Keratinocyte (primary cell): ENCODE measurements around the gene FOXK2. TPM values are rescaled to one million over a fixed set of nuclear protein-coding genes. Genes with fewer than 3 reads are reported as not detected.

ENCODE experiments used
- DNase-seq: peaks from one replicate; pipeline ENCODE4 v3.0.0-alpha.2; 2011; ENCODE audit warnings: low read depth, missing footprints, low spot score
- FAIRE-seq: peaks from 2 replicates; lab custom pipeline; 2011; peaks lifted over from hg19 to GRCh38; lab: Jason Lieb, UNC
- H2AFZ ChIP-seq: 2 replicates; pipeline ENCODE4 v1.6.0; 2012; ENCODE audit warnings: low read length, control low read depth, inconsistent platforms; ENCODE audit not compliant: control insufficient read depth
- H3K27ac ChIP-seq: 2 replicates; pipeline ENCODE4 v1.5.1; 2011; ENCODE audit warnings: low read length; ENCODE audit not compliant: control insufficient read depth, insufficient read depth
- H3K27me3 ChIP-seq: 3 replicates; pipeline ENCODE4 v1.6.0; 2011; ENCODE audit warnings: low read length; ENCODE audit not compliant: control insufficient read depth, insufficient read depth; ENCODE audit errors: extremely low read depth
- H3K36me3 ChIP-seq, 2 experiments: 2 replicates in 1 of 2; 3 replicates in 1 of 2; pipeline ENCODE4 v1.5.1; 2011; ENCODE audit warnings: low read length in 2 of 2, mild to moderate bottlenecking in 1 of 2; ENCODE audit not compliant: control insufficient read depth in 2 of 2, insufficient read depth in 2 of 2; ENCODE audit errors: extremely low read depth in 1 of 2
- H3K4me1 ChIP-seq: 3 replicates; pipeline ENCODE4 v1.5.1; 2011; ENCODE audit warnings: low read length; ENCODE audit not compliant: control insufficient read depth, insufficient read depth; ENCODE audit errors: extremely low read depth
- H3K4me2 ChIP-seq: 3 replicates; pipeline ENCODE4 v1.6.0; 2011; ENCODE audit warnings: low read depth, low read length; ENCODE audit not compliant: control insufficient read depth, insufficient read depth; ENCODE audit errors: extremely low read depth
- H3K4me3 ChIP-seq, 3 experiments: fragments of 200-600 bp in 1 of 3; sonication (generic) in 1 of 3; 2 replicates in 2 of 3; 3 replicates in 1 of 3; pipeline ENCODE4 v1.5.1; 2011 to 2016; ENCODE audit warnings: low read length in 3 of 3, mild to moderate bottlenecking in 3 of 3, control low read depth in 2 of 3, inconsistent platforms in 1 of 3, low read depth in 1 of 3, mixed read lengths in 1 of 3, mixed run types in 1 of 3, moderate library complexity in 1 of 3; ENCODE audit not compliant: control insufficient read depth in 2 of 3, insufficient read depth in 2 of 3; ENCODE audit errors: extremely low read depth in 1 of 3
- H3K79me2 ChIP-seq: 2 replicates; pipeline ENCODE4 v1.6.0; 2012; ENCODE audit warnings: low read length; ENCODE audit not compliant: control insufficient read depth, insufficient read depth
- H3K9ac ChIP-seq: 3 replicates; pipeline ENCODE4 v1.6.0; 2011; ENCODE audit warnings: low read length; ENCODE audit not compliant: control insufficient read depth, insufficient read depth; ENCODE audit errors: extremely low read depth
- H3K9me1 ChIP-seq: 3 replicates; pipeline ENCODE4 v1.6.0; 2011; ENCODE audit warnings: low read length; ENCODE audit not compliant: control insufficient read depth, insufficient read depth; ENCODE audit errors: extremely low read depth
- H3K9me3 ChIP-seq: 2 replicates; pipeline ENCODE4 v1.5.1; 2012; ENCODE audit warnings: low read depth, low read length; ENCODE audit not compliant: control insufficient read depth
- H4K20me1 ChIP-seq: 3 replicates; pipeline ENCODE4 v1.6.0; 2011; ENCODE audit warnings: low read length; ENCODE audit not compliant: control insufficient read depth, insufficient read depth; ENCODE audit errors: extremely low read depth
- EZH2 ChIP-seq: IDR thresholded peaks from one replicate; pipeline ENCODE4 v1.6.1; 2012; ENCODE audit warnings: inconsistent platforms, mild to moderate bottlenecking, low read length, moderate library complexity
- dilution Hi-C: fragments of 300-500 bp; cut with MboI; formaldehyde crosslinking; loops from one replicate; pipeline ENCODE4 v1.7.0; 2020; ENCODE audit warnings: low sequenced_read_pairs; ENCODE audit not compliant: extremely low pct_ligation_motif_present
- polyA plus RNA-seq, 5 experiments: library from polyadenylated mRNA; depleted of rRNA in 3 of 5; stranded (reverse) in 3 of 5; stranded (forward) in 1 of 5; unstranded in 1 of 5; fragments of >200 nt; gene quantifications; 1 replicate in 1 of 5; 2 replicates in 3 of 5; 3 replicates in 1 of 5; pipeline versions ENCODE4 v1.2.1 to v1.2.3, GENCODE V29; 2011 to 2012; ENCODE audit warnings: missing spikeins in 2 of 5, low read depth in 1 of 5, low replicate concordance in 1 of 5
- TF ChIP-seq, protein P1 (sequence below), 3 experiments: IDR thresholded peaks in 1 of 3; conservative IDR thresholded peaks in 1 of 3; optimal IDR thresholded peaks in 1 of 3; 2 replicates in 2 of 3; 3 replicates in 1 of 3; pipeline versions ENCODE3 to v1.5.1; 2011; ENCODE audit warnings: low read length in 3 of 3, mild to moderate bottlenecking in 3 of 3, moderate library complexity in 2 of 3, control low read depth in 1 of 3, inconsistent platforms in 1 of 3; ENCODE audit not compliant: insufficient read depth in 2 of 3; ENCODE audit errors: extremely low read depth in 1 of 3

The FOXK2 gene
- polyA plus RNA-seq, 1 donor (not counting 4 experiments of a cell fraction or from before 2014, with no cell fraction given), result 43.9 TPM

GRCh38 chr17:82600731-82601446 is 81.4 kb downstream of the FOXK2 start:
- Histone ChIP-seq H3K9me3 (no peaks in the 10 kb centered on the region), H3K9ac (no peak overlapping the region), H3K4me1 (peaks cover 5% of the 10 kb centered on the region), H3K4me3 (no peak overlapping the region), H3K79me2 (peaks cover 24% of the 10 kb centered on the region), H3K27ac (no peak overlapping the region), H3K4me2 (no peak overlapping the region), H4K20me1 (peaks cover 10% of the 10 kb centered on the region), H2AFZ (no peak overlapping the region), H3K27me3 (no peaks in the 10 kb centered on the region), H3K36me3 (peaks cover 38 to 65% of the 10 kb centered on the region in 2 experiments), H3K9me1 (no peaks in the 10 kb centered on the region)
- TF ChIP-seq, protein P1, sequence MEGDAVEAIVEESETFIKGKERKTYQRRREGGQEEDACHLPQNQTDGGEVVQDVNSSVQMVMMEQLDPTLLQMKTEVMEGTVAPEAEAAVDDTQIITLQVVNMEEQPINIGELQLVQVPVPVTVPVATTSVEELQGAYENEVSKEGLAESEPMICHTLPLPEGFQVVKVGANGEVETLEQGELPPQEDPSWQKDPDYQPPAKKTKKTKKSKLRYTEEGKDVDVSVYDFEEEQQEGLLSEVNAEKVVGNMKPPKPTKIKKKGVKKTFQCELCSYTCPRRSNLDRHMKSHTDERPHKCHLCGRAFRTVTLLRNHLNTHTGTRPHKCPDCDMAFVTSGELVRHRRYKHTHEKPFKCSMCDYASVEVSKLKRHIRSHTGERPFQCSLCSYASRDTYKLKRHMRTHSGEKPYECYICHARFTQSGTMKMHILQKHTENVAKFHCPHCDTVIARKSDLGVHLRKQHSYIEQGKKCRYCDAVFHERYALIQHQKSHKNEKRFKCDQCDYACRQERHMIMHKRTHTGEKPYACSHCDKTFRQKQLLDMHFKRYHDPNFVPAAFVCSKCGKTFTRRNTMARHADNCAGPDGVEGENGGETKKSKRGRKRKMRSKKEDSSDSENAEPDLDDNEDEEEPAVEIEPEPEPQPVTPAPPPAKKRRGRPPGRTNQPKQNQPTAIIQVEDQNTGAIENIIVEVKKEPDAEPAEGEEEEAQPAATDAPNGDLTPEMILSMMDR (optimal IDR thresholded peaks at IDR 0.05 in 1 of 3, IDR thresholded peaks at IDR 0.05 in 1 of 3, conservative IDR thresholded peaks at IDR 0.05 in 1 of 3; ENCODE audit: extremely low read depth in 1 of 3, insufficient read depth in 2 of 3, low read length in 3 of 3), result no peak
- TF ChIP-seq EZH2, result no peak
- FAIRE-seq (no peak), DNase-seq (no peak)
- dilution Hi-C loops, result no loop called here

GRCh38 chr17:82601447-82602000 is 82.0 kb downstream of the FOXK2 start:
- Histone ChIP-seq H3K4me2 (no peak overlapping the region), H4K20me1 (peaks cover 14% of the 10 kb centered on the region), H3K79me2 (peaks cover 23% of the 10 kb centered on the region), H3K4me3 (no peak overlapping the region), H3K4me1 (peaks cover 12% of the 10 kb centered on the region), H3K9me3 (no peaks in the 10 kb centered on the region), H3K9me1 (no peaks in the 10 kb centered on the region), H3K9ac (no peak overlapping the region), H3K27me3 (no peaks in the 10 kb centered on the region), H3K36me3 (peaks cover 32 to 65% of the 10 kb centered on the region in 2 experiments), H2AFZ (no peak overlapping the region), H3K27ac (no peak overlapping the region)
- dilution Hi-C loops, result no loop called here
- DNase-seq (no peak), FAIRE-seq (no peak)
- TF ChIP-seq, protein P1 (optimal IDR thresholded peaks at IDR 0.05 in 1 of 3, IDR thresholded peaks at IDR 0.05 in 1 of 3, conservative IDR thresholded peaks at IDR 0.05 in 1 of 3; ENCODE audit: extremely low read depth in 1 of 3, insufficient read depth in 2 of 3, low read length in 3 of 3), result no peak
- no peak for TF ChIP-seq EZH2
